GM13976 (cell line): ENCODE results near the gene TMIGD3.

ENCODE experiments used
- DNase-seq: peaks from one replicate; pipeline ENCODE4 v3.0.0; 2012; ENCODE audit warnings: low spot score
- in situ Hi-C: fragments of 300-500 bp; cut with MboI; formaldehyde crosslinking; loops from one replicate; pipeline ENCODE4 v1.12.0; 2022; ENCODE audit warnings: low sequenced_read_pairs, mixed read lengths, inconsistent platforms; ENCODE audit not compliant: unreplicated experiment
- TF ChIP-seq, protein P1 (sequence below): IDR thresholded peaks from 2 replicates; pipeline ENCODE4 v1.5.1; 2012; ENCODE audit warnings: borderline replicate concordance, mild to moderate bottlenecking; ENCODE audit not compliant: insufficient read depth; ENCODE audit errors: extremely low read depth, missing control alignments, control extremely low read depth

The TMIGD3 gene

DNA sequence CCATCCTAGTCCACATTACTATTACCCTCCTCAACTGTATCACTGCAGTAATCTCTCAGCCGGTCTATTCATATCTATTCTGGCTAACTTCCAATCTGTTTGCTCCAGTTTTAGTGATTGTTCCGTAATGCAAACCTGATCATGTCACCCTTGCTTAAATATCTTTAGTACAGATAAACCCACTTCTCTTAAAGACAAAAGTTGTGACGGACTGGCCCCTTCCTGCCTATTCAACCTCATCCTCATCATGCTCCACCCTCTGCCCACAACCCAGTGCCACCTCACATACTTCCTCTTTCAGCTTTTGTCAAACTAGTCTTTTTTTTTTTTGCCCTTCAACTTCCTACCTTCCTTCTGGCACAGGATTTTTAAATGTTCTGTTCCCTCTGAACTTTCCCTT, 32.4 kb downstream of the TMIGD3 start:
- TF ChIP-seq, protein P1, sequence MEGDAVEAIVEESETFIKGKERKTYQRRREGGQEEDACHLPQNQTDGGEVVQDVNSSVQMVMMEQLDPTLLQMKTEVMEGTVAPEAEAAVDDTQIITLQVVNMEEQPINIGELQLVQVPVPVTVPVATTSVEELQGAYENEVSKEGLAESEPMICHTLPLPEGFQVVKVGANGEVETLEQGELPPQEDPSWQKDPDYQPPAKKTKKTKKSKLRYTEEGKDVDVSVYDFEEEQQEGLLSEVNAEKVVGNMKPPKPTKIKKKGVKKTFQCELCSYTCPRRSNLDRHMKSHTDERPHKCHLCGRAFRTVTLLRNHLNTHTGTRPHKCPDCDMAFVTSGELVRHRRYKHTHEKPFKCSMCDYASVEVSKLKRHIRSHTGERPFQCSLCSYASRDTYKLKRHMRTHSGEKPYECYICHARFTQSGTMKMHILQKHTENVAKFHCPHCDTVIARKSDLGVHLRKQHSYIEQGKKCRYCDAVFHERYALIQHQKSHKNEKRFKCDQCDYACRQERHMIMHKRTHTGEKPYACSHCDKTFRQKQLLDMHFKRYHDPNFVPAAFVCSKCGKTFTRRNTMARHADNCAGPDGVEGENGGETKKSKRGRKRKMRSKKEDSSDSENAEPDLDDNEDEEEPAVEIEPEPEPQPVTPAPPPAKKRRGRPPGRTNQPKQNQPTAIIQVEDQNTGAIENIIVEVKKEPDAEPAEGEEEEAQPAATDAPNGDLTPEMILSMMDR: no peak
- in situ Hi-C loops: no loop called here
- no peak for DNase-seq

DNA sequence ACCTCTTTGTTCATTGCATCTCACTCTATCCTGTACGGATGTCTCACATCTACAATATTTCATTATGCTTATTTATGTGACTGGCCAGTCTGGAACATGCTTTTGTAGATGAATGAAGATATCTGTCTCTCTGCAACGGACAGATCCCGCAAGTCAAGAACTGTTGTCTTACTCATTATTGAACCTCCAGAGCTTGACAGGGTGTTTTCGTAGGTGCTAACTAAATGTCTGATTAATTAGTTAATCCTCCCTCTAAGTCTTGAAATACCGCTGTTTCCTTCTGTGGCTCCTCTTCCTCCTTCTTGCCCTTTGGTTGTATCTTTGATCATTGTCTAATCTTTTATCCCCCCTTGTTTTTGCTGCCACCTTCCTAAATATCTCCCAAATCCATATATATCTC, 32.8 kb downstream of the TMIGD3 start:
- in situ Hi-C loops: no loop called here
- DNase-seq: no peak
- TF ChIP-seq, protein P1: no peak

DNA sequence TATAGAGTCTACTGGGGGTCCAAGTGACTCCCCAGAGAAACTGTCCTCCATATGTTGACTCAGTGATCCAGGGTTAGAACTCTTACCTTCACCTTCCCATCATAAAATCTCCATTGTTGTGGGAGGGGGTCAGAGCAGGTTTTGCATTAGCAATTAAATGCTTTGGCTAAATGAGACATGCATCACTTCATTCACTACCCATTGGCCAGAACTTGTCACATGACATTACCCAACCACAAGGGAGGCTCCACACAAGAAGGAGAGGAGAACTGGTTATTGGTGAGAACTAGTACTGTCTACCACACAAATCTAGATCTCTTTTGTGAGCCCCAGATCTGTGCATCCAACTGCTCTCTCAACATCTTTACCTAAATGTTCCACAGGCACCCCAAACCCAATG, 33.9 kb downstream of the TMIGD3 start:
- DNase-seq: no peak
- in situ Hi-C loops: no loop called here
- TF ChIP-seq, protein P1: no peak

DNA sequence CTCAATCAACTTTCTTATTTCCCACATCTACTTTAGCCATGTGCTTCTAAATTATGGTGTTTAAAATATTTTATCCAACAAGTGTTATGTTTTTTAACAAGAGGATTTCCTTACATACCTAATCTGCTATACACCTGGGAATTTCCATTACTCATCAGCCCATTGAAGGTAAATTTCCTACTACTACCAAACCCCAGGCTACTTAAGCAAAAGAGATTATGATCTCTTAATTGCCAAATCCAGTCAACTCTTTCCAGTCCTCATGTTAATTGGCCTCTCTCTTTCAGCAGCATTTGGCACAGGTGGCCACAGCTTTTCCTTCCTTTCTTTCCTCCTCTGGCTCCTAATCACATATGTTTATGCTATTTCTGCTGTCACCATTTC, 34.7 kb downstream of the TMIGD3 start:
- TF ChIP-seq, protein P1: no peak
- in situ Hi-C loops: no loop called here
- DNase-seq: no peak

DNA sequence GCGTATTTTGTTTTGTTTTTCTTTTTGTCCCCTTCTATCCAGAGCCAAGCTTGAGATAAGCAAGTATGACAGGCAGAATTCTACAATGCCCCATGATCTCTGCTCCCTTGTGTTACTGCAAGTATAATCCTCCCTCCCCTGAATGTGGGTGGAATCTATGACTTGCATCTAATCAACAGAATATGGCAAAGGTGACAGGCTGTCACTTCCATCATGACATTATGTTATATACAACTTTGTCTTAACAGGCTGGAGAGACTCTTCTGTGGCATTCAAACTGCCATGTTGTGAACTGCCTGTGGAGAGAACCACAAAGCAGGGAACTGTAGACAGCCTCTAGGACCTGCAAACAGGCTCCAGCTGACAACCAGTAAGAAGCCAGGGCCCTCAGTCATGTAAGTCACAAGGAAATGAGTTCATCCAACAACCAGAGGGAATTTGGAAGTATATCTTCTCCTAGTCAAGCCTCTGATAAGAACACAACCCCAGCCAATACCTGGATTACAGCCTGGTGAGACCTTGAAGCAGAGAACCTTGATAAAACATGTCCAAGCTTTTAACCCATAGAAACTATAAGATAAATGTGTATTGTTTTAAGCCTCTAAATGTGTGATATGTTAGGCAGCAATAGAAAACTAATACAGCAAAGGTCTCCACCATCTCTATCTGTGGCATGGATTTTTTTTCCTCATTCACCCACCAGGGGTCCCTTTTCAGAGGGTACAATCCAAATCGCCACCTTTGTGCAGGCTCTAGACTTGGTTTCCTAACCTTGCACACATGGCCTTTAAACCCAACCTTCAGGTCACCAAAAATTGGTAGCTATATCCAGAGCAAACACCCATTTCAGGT, 35.3 kb downstream of the TMIGD3 start:
- no peak for DNase-seq
- TF ChIP-seq, protein P1: no peak
- in situ Hi-C loops: no loop called here

DNA sequence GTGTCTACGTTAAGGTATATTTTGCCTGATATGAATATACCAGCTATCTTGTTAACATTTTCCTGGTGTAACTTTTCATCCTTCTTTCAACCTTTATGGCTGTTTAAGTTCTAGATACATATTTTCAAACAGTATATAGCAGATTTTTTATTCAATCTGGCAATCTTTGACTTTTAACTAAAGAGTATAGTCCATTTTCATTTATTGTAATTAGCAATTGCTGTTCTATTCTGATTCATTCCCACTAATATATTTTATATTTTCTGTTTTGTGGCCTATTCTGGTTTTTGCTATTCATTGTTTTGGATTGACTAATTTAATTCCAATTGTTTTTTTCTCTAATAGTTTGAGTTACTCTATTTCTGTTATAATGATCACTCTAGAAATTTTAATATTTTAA, 37.0 kb downstream of the TMIGD3 start:
- TF ChIP-seq, protein P1: no peak
- DNase-seq: no peak
- in situ Hi-C loops: no loop called here

DNA sequence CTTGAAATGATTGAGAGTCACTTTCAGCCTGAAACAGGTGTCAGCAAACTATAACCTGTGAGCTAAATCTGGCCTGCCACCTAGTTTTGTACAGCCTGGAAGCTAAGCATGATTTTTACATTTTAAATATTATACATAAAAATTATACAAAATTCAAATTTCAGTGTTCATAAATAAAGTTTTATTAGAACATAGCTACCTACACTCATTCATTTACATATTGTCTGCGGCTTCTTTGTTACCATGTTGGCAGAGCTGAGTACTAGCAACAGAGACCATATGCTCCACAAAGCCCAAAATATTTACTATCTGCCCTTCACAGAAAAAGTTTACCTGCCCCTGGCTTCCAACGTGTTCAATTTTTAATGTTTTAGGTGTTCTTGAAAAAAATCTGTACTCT, 37.7 kb downstream of the TMIGD3 start:
- TF ChIP-seq, protein P1: no peak
- in situ Hi-C loops: no loop called here

More for the DNA sequence above, 37.7 kb downstream of the TMIGD3 start:
- DNase-seq: no peak
